Subcutaneous adipose tissue (tissue), 4 donors: ENCODE data around the gene SH3GL3. TPM values are rescaled to one million over a fixed set of nuclear protein-coding genes. Genes with fewer than 3 reads are reported as not detected.

Source experiments
- total RNA-seq, 4 donors: library from RNA; depleted of rRNA; stranded (reverse); fragments of >200 nt; gene quantifications; one replicate each; pipeline ENCODE4 v1.1.0, GENCODE V29; 2016
- TF ChIP-seq, protein P1 (sequence below): fragments of 450-650 bp; IDR thresholded peaks from one replicate; pipeline ENCODE4 v1.5.1; 2016; ENCODE audit warnings: low read depth, mild to moderate bottlenecking, control low read depth, antibody characterized with exemption, moderate library complexity

The SH3GL3 gene
- total RNA-seq, 4 donors from 2014 or later, result not detected

DNA sequence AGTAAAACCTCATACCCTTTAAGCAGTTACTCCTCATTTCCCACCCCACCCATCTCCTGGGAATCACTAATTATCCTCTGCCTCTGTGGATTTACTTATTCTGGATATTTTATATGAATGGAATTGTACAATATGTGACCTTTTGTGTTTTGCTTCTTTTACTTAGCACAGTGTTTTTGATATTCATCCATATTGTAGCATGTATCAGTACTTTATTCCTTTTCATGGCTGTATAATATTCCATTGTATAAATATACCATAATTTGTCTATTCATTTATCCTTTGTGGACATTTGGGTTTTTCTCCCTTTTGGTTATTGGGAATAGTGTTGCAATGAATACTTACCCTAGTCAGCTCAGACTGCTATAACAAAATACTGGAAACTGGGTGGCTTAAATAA, 39.2 kb downstream of the SH3GL3 start:
- TF ChIP-seq, protein P1, sequence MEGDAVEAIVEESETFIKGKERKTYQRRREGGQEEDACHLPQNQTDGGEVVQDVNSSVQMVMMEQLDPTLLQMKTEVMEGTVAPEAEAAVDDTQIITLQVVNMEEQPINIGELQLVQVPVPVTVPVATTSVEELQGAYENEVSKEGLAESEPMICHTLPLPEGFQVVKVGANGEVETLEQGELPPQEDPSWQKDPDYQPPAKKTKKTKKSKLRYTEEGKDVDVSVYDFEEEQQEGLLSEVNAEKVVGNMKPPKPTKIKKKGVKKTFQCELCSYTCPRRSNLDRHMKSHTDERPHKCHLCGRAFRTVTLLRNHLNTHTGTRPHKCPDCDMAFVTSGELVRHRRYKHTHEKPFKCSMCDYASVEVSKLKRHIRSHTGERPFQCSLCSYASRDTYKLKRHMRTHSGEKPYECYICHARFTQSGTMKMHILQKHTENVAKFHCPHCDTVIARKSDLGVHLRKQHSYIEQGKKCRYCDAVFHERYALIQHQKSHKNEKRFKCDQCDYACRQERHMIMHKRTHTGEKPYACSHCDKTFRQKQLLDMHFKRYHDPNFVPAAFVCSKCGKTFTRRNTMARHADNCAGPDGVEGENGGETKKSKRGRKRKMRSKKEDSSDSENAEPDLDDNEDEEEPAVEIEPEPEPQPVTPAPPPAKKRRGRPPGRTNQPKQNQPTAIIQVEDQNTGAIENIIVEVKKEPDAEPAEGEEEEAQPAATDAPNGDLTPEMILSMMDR, result no peak

DNA sequence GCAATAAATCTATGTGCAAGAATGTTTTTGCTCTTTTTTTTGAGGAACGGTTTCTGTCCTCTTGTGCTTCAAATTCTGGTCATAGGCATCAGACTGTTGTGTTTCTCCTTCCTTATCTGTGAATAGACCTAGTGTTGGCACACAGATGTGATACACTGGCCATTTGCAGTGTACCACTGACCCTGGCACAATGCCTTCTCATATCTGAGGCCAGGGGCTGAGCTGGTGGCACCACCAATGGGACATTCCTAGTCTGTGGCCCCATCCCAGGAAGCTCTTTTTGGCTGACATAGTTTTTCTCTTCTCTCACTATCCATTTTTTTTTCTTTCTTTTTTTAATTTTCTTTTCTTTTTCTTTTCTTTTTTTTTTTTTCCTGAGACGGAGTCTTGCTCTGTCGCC, 40.4 kb downstream of the SH3GL3 start:
- TF ChIP-seq, protein P1, result no peak

DNA sequence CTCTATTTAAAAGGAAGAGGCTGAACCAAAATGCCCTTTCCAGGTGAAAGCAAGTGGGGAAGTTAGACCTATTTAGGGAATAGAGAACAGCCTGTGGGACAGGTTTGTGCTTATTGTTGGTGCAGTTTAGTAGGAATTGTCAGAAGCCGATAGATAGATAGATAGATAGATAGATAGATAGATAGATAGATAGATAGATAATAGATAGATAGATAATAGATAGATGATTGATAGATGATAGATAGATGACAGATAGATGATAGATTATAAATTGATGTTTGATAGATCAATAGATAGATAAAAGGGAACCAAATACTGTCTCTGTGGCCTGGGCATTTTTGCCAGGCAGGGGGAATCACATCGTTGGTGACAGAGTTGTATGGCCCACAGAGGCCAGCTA, 42.5 kb downstream of the SH3GL3 start:
- TF ChIP-seq, protein P1, result no peak

DNA sequence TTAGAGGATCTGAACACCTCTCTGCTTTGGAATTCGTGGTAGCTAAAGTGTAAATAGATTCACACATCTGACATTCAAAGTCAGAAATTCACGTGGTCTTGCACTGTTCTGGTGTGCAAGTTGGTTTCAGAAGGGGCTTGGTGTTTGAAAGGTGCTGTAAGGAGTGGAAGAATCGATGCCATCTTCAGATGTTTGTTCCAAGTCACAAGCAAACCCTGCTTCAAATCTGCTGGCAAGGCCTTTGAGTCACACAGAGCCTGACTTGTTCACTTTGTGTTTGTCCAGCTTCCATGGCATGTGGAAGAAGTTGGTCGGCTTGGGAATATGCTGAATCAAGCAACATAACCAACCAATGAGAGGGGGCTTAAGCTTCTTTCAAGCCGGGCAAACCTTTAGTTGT, 44.3 kb downstream of the SH3GL3 start:
- TF ChIP-seq, protein P1, result no peak

DNA sequence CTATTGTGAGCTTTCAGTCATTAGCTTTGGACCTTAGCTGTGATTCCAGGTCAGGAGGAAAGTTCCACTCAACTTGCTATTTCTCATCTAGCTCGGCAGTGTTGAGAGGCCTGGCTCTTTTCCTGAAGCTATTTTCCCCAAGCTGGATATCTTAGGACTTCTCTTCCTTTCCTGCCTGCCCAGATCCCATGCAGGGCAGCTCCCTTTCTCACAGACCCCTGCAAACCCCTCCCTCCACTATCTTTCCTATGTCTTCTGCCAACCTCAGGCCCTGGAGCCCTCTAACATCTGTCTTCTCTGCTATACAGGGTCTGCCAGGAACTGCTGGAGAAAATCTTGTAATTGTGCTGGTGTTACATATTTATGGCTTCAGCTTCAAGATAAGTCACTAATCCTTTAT, 49.6 kb downstream of the SH3GL3 start:
- TF ChIP-seq, protein P1, result no peak

DNA sequence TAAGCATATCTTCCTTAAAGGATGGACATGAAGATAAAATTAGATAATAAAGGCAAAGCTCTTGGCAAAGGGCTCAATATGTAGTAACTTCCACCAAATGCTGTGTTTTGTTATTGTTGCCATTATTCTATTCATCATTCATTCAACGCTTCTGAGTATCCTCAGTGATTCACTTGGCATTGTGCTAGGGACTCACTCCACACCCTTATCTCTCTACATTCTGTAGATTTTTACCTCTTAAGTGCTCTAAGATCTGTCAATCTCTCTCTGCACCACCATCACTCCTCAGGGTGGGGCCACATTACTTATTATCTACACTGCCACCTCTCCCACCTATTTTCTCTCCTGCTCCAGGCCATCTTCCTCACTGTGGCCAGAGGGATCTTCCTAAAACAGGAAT, 51.2 kb downstream of the SH3GL3 start:
- TF ChIP-seq, protein P1, result no peak

DNA sequence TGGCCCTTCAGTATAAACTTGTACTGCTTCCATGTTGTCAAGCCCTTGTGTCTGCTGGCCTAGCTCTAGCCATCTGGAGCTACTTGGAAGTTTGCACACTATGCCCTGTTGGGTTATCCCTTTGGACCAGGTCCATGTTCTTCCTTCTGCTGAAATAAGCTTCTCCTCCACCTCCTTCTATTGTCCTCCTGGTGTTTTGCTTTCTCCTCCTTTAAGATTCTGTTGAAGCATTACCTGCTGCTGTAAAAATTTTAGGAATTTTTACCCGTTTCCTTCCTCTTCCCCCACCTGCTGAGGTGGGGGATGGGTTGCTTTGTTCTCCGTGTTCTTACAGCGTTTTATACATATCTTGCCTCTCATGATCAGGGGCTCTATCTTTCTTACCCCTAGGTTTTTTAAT, 51.7 kb downstream of the SH3GL3 start:
- TF ChIP-seq, protein P1, result no peak
